ENCODE measurements around the gene ILDR2.

Gene ILDR2

GRCh38 chr1:166951050-166951449 is 24.3 kb downstream of the ILDR2 start:
- no peak overlapping the region for H3K14ac ChIP-seq (ENCODE audit: low read length)
- no peak overlapping the region for H4K91ac ChIP-seq (ENCODE audit: low read depth, low read length)
- no CpG with 5 or more reads among the region's 2 CpGs for WGBS (ENCODE audit: extremely low coverage, insufficient coverage, insufficient read length)
- no peaks in the 10 kb centered on the region for H3K9me3 ChIP-seq (ENCODE audit: insufficient read depth, low read depth, low read length)
- H3K4me2 ChIP-seq (ENCODE audit: low read length), result no peak overlapping the region
- no peak overlapping the region for H4K8ac ChIP-seq (ENCODE audit: low read depth, low read length)
- H3K27ac ChIP-seq (ENCODE audit: low read depth, low read length), result no peak overlapping the region
- no peak for DNase-seq
- no peak overlapping the region for H3K23ac ChIP-seq (ENCODE audit: low read length)
- no peaks in the 10 kb centered on the region for H3K36me3 ChIP-seq (ENCODE audit: control insufficient read depth in 1 of 2, insufficient read depth in 2 of 2, low read length in 2 of 2)
- H2BK12ac ChIP-seq (ENCODE audit: low read length), result no peak overlapping the region
- H4K12ac ChIP-seq (ENCODE audit: low read depth, low read length), result no peak overlapping the region
- no peak overlapping the region for H3K9ac ChIP-seq (ENCODE audit: low read length)
- H2AFZ ChIP-seq (ENCODE audit: insufficient read depth, low read length, poor library complexity), result no peak overlapping the region
- peaks cover 3% of the 10 kb centered on the region for H3K27me3 ChIP-seq (ENCODE audit: insufficient read depth, low read length)
- no peak overlapping the region for H3K4ac ChIP-seq (ENCODE audit: low read depth, low read length)
- H3K4me3 ChIP-seq (ENCODE audit: low read depth, low read length), result no peak overlapping the region
- H3K79me2 ChIP-seq (ENCODE audit: control insufficient read depth, insufficient read depth, low read length, poor library complexity), result no peaks in the 10 kb centered on the region
- no peak overlapping the region for H2AK5ac ChIP-seq (ENCODE audit: low read length)
- H3K18ac ChIP-seq (ENCODE audit: low read length), result no peak overlapping the region
- H2BK5ac ChIP-seq (ENCODE audit: low read depth, low read length, poor library complexity), result no peak overlapping the region
- H2BK120ac ChIP-seq (ENCODE audit: insufficient read depth, low read length, poor library complexity), result no peak overlapping the region
- H3K4me1 ChIP-seq (ENCODE audit: control insufficient read depth in 1 of 2, insufficient read depth in 2 of 2, low read length in 2 of 2), result peaks cover 0 to 5% of the 10 kb centered on the region in 2 experiments
- H3K79me1 ChIP-seq (ENCODE audit: low read length), result no peaks in the 10 kb centered on the region

- H3K4me1 ChIP-seq (ENCODE audit: control insufficient read depth in 1 of 2, insufficient read depth in 2 of 2, low read length in 2 of 2), result peaks cover 0 to 5% of the 10 kb centered on the region in 2 experiments
- H3K79me1 ChIP-seq (ENCODE audit: low read length), result no peaks in the 10 kb centered on the region
- H3K18ac ChIP-seq (ENCODE audit: low read length), result no peak overlapping the region
These were observed 25.2 kb downstream of the ILDR2 start for GRCh38 chr1:166950156-166950555.

GRCh38 chr1:166948856-166949350 is 26.4 kb downstream of the ILDR2 start:
- Histone ChIP-seq H3K27ac (ENCODE audit: low read depth, low read length) (no peak overlapping the region), H4K91ac (ENCODE audit: low read depth, low read length) (no peak overlapping the region), H3K9ac (ENCODE audit: low read length) (no peak overlapping the region), H3K4me2 (ENCODE audit: low read length) (no peak overlapping the region), H3K79me1 (ENCODE audit: low read length) (no peaks in the 10 kb centered on the region), H2BK12ac (ENCODE audit: low read length) (no peak overlapping the region), H3K4me3 (ENCODE audit: low read depth, low read length) (no peak overlapping the region), H4K8ac (ENCODE audit: low read depth, low read length) (no peak overlapping the region), H3K4ac (ENCODE audit: low read depth, low read length) (no peak overlapping the region), H4K12ac (ENCODE audit: low read depth, low read length) (no peak overlapping the region), H3K4me1 (ENCODE audit: control insufficient read depth in 1 of 2, insufficient read depth in 2 of 2, low read length in 2 of 2) (peaks cover 0 to 5% of the 10 kb centered on the region in 2 experiments), H3K79me2 (ENCODE audit: control insufficient read depth, insufficient read depth, low read length, poor library complexity) (no peaks in the 10 kb centered on the region), H3K18ac (ENCODE audit: low read length) (no peak overlapping the region), H2BK120ac (ENCODE audit: insufficient read depth, low read length, poor library complexity) (no peak overlapping the region), H3K14ac (ENCODE audit: low read length) (no peak overlapping the region), H3K23ac (ENCODE audit: low read length) (no peak overlapping the region), H2BK5ac (ENCODE audit: low read depth, low read length, poor library complexity) (no peak overlapping the region), H2AK5ac (ENCODE audit: low read length) (no peak overlapping the region), H2AFZ (ENCODE audit: insufficient read depth, low read length, poor library complexity) (no peak overlapping the region), H3K9me3 (ENCODE audit: insufficient read depth, low read depth, low read length) (no peaks in the 10 kb centered on the region), H3K27me3 (ENCODE audit: insufficient read depth, low read length) (peaks cover 6% of the 10 kb centered on the region), H3K36me3 (ENCODE audit: control insufficient read depth in 1 of 2, insufficient read depth in 2 of 2, low read length in 2 of 2) (no peaks in the 10 kb centered on the region)
- no peak for DNase-seq
- WGBS (ENCODE audit: extremely low coverage, insufficient coverage, insufficient read length), result no CpG with 5 or more reads among the region's 2 CpGs

More at GRCh38 chr1:166950156-166950555, 25.2 kb downstream of the ILDR2 start:
- Histone ChIP-seq H3K23ac (ENCODE audit: low read length) (no peak overlapping the region), H2BK5ac (ENCODE audit: low read depth, low read length, poor library complexity) (no peak overlapping the region), H4K12ac (ENCODE audit: low read depth, low read length) (no peak overlapping the region), H3K4me3 (ENCODE audit: low read depth, low read length) (no peak overlapping the region), H2AK5ac (ENCODE audit: low read length) (no peak overlapping the region), H2BK12ac (ENCODE audit: low read length) (no peak overlapping the region), H2AFZ (ENCODE audit: insufficient read depth, low read length, poor library complexity) (no peak overlapping the region), H3K79me2 (ENCODE audit: control insufficient read depth, insufficient read depth, low read length, poor library complexity) (no peaks in the 10 kb centered on the region), H3K27me3 (ENCODE audit: insufficient read depth, low read length) (peaks cover 6% of the 10 kb centered on the region), H3K36me3 (ENCODE audit: control insufficient read depth in 1 of 2, insufficient read depth in 2 of 2, low read length in 2 of 2) (no peaks in the 10 kb centered on the region), H3K14ac (ENCODE audit: low read length) (no peak overlapping the region), H4K91ac (ENCODE audit: low read depth, low read length) (no peak overlapping the region), H3K27ac (ENCODE audit: low read depth, low read length) (no peak overlapping the region), H3K4ac (ENCODE audit: low read depth, low read length) (no peak overlapping the region), H2BK120ac (ENCODE audit: insufficient read depth, low read length, poor library complexity) (no peak overlapping the region), H3K4me2 (ENCODE audit: low read length) (no peak overlapping the region), H3K9ac (ENCODE audit: low read length) (no peak overlapping the region), H3K9me3 (ENCODE audit: insufficient read depth, low read depth, low read length) (no peaks in the 10 kb centered on the region), H4K8ac (ENCODE audit: low read depth, low read length) (no peak overlapping the region)
- no peak for DNase-seq
- WGBS (ENCODE audit: extremely low coverage, insufficient coverage, insufficient read length), result no CpG with 5 or more reads among the region's 2 CpGs

- H4K91ac ChIP-seq (ENCODE audit: low read depth, low read length), result no peak overlapping the region
- H4K8ac ChIP-seq (ENCODE audit: low read depth, low read length), result no peak overlapping the region
- no peak overlapping the region for H3K9ac ChIP-seq (ENCODE audit: low read length)
- peak overlapping the region; percentile 67 for H3K4me2 ChIP-seq (ENCODE audit: low read length)
- H2AK5ac ChIP-seq (ENCODE audit: low read length), result no peak overlapping the region
- no peak overlapping the region for H3K27ac ChIP-seq (ENCODE audit: low read depth, low read length)
- H2BK5ac ChIP-seq (ENCODE audit: low read depth, low read length, poor library complexity), result no peak overlapping the region
- H3K4me3 ChIP-seq (ENCODE audit: low read depth, low read length), result no peak overlapping the region
- H3K18ac ChIP-seq (ENCODE audit: low read length), result no peak overlapping the region
- no peak overlapping the region for H3K4ac ChIP-seq (ENCODE audit: low read depth, low read length)
- no peak overlapping the region for H2BK120ac ChIP-seq (ENCODE audit: insufficient read depth, low read length, poor library complexity)
- H4K12ac ChIP-seq (ENCODE audit: low read depth, low read length), result no peak overlapping the region
- peaks cover 6% of the 10 kb centered on the region for H3K27me3 ChIP-seq (ENCODE audit: insufficient read depth, low read length)
- DNase-seq, result peak; percentile 27 to 62
- H2BK12ac ChIP-seq (ENCODE audit: low read length), result no peak overlapping the region
- no peaks in the 10 kb centered on the region for H3K9me3 ChIP-seq (ENCODE audit: insufficient read depth, low read depth, low read length)
- no peaks in the 10 kb centered on the region for H3K36me3 ChIP-seq (ENCODE audit: control insufficient read depth in 1 of 2, insufficient read depth in 2 of 2, low read length in 2 of 2)
- peaks cover 0 to 5% of the 10 kb centered on the region in 2 experiments for H3K4me1 ChIP-seq (ENCODE audit: control insufficient read depth in 1 of 2, insufficient read depth in 2 of 2, low read length in 2 of 2)
- H2AFZ ChIP-seq (ENCODE audit: insufficient read depth, low read length, poor library complexity), result no peak overlapping the region
- H3K79me2 ChIP-seq (ENCODE audit: control insufficient read depth, insufficient read depth, low read length, poor library complexity), result no peaks in the 10 kb centered on the region
- no peak overlapping the region for H3K14ac ChIP-seq (ENCODE audit: low read length)
- H3K23ac ChIP-seq (ENCODE audit: low read length), result no peak overlapping the region
- H3K79me1 ChIP-seq (ENCODE audit: low read length), result no peaks in the 10 kb centered on the region
- WGBS (ENCODE audit: extremely low coverage, insufficient coverage, insufficient read length), result no CpG with 5 or more reads among the region's 44 CpGs
These were observed 27.8 kb downstream of the ILDR2 start for GRCh38 chr1:166947398-166948043.
